NCI-H146 treated with DMSO at 0.1 percent for 48 hours (cell line): ENCODE measurements around the gene PGBD5.

Experiments used
- DNase-seq: peaks from one replicate; lab custom pipeline; 2025; ENCODE audit not compliant: unreplicated experiment; lab: John Stamatoyannopoulos, UW

Gene PGBD5

DNA sequence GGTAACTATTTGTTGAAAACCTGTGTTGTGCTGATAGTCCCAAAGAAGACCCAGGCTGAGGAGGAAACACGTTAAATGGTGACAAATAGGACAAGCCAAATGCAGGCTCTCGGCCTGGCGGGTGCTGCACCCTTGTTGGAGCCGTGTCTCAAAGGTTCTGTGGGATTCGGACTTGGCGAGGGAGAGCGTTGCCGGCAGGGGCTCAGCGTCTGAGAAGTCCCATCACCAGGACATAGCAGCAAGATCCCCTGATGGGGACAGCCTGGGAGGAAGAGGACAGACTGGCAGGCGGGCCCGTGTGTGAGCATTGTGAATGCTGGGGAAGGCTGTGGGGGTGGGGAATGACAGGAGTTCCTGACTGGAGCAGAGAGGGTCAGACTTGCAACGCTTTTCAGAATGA lies 142.5 kb downstream of the PGBD5 start:
- no peak for DNase-seq

- DNase-seq, result no peak
Observed at GRCh38 chr1:230282157-230282556, 144.0 kb downstream of the PGBD5 start.

DNA sequence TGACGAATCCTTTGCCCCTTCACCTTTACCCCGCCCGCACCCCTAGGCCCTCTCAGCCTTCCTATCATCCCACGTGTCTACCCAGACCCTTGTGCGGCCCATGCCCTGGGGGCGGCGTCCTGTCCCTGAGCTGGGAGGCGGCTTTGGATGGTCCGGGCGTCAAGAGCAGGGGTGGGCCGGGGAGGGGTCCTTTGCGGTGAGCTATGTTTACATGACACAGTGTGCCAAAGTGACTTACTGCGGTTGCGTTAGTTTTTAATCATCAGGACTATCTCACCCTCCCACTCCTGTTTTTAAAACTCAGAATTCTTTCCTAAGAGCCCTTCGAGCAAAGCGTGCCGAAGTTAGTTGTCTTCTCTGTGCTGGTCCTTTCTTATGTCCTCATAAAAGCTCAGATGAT lies 144.6 kb downstream of the PGBD5 start:
- DNase-seq, result no peak

DNA sequence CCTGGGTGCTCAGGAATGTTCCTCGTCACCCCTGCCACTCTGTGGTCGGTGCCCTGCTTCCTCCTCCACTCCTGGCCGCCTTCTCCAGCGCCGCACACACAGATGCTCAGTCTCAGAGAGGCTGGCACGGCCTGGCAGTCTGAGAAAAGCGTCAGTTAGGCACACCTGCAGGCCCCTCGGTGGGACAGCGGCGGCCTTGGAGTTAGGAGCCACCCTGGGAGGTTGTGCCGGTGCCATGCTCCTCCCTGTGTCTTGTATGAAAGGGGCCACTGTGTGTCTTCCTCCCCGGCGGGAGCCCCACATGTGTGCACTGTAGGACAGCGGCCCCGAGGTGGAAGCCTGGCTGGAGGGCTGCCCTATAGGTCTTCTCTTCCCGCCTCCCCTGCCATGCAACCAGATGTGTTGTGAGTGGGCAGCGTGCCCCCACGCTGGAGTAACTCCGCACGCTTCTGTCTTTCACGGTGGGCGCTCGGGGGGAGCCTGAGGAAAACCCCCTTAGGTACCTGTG lies 145.2 kb downstream of the PGBD5 start:
- no peak for DNase-seq

GRCh38 chr1:230280054-230280795 lies 145.9 kb downstream of the PGBD5 start:
- DNase-seq, result no peak

DNA sequence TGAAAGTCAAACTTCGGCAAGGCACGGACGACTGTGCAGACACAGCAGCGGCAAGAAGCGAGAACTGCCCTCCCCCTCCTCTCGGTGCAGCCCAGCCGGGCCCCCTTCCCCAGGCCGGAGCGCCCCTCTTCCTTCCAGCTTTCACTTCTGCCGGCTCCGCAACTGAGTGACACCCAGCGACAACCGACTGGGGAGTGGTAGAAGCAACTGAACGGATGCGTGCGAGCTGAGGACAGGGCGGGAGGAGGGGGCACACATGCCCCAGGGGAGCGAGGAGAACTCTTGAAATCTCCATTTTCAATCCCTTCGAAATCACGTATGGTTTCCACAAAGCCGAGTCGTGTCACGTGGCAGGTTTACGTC lies 146.6 kb downstream of the PGBD5 start:
- no peak for DNase-seq

DNA sequence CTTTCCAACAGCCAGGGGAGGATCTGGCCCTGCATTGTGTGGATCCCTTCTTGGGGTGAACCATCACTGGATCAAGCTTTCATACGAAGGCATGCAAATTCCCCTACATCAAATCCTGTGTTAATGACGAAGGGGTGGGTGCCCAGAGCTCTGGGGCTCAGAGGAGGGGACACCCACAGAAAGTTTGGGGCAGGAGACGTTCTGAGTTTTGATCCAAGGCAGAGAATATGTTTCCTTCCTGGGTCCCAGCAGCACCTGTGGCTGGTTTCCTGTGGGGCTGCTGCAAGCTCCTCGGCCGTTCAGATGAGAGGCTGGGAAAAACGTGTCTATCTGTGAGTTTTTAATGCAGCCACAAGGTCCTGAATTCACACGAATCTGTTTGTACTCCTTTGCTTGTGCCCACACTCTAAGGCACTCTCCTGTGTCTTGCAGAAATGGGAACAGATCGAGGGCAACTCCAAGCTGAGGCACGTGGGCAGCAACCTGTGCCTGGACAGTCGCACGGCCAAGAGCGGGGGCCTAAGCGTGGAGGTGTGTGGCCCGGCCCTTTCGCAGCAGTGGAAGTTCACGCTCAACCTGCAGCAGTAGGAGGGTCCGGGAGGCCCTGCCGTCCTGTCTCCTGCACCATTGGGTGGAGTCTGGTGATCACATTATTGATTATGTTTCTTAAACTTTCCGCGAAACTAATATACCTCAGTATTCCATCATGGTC lies 147.1 kb downstream of the PGBD5 start:
- no peak for DNase-seq

DNA sequence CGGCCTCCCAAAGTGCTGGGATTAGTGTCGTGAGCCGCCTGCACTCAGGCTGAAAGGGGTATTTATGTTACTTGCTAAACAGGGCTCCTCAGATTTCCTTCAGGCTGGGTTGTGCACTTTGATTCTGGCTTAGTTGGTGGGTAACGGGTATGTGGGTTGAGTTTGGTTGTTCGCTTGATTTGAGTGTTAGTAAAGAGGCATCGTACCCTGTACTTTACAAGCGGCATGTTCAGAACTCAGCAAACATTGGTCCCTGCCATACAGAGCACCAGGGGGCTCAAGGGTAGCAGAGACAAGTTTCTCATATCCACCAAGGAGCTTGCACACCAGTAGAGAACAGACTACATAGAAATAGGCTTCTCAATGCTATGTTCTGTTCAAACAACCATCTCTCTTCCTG lies 147.8 kb downstream of the PGBD5 start:
- no peak for DNase-seq

DNA sequence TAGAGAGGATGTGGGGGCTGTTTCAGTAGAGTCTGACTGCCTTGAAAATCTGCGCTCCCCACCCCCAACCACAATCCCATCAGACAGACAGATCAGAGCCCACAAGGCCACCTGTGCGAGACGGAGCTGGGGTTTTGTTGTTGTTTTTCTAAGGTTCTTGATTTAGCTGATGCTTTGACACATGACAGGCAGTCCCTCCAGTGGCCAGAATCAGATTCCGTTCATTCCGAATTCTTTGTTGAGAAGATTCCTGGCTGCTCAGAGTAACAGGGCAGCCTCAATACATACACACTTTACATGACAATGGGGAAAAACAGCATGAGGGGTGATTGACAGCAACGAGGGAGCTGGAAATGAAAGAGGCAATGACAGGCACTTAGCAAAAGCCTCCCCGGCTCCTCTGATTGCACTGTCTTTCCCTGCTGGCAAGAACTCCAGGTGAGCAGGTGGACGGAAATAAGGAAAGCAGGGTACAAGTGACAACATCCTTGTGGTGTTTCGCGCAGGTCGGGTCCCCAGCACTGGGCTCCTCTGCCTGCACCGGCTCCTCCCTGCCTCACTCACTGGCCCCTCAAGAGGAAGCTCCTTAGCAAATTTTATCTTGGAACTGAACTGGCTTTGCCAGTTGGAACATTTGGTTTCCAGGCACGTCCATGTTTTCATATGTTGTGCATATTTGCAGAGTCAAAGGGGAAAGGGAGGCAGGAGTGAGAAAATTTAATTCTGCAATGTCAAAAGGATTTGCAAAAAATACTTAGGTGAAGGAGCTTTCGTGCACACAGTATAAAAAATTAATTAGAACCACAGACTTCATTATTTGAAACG lies 148.7 kb downstream of the PGBD5 start:
- peak; percentile 50 for DNase-seq

GRCh38 chr1:230276401-230276800 lies 149.7 kb downstream of the PGBD5 start:
- no peak for DNase-seq

- DNase-seq, result no peak
Observed at GRCh38 chr1:230274254-230274653, 151.9 kb downstream of the PGBD5 start.

DNA sequence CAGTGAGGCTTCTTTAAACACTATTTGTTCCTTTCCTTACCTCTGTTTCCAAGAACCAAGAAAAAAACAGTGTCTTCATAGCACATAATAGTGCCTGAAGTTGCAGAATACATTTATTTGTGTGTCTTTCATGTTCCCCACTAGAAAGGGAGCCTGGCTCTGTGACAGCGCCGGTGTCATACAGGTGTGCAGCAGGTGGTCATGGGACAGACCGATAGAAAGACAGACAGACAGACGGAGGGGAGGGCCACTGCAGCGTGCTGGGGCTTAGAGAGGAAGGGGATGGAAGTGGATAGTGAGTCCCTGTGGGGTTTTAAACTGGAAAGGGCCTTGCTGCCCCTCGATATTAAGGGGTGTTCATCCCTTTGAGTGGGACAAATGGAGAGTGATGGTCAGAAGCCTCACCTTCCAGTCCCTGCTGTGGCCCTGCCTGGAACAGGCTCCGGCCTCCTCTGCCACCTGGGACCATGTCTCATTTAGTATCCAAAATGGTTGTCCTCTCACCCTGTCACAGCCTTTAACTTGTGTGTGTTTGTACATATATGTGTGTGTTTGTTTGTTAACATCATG lies 152.9 kb downstream of the PGBD5 start:
- DNase-seq, result no peak

DNA sequence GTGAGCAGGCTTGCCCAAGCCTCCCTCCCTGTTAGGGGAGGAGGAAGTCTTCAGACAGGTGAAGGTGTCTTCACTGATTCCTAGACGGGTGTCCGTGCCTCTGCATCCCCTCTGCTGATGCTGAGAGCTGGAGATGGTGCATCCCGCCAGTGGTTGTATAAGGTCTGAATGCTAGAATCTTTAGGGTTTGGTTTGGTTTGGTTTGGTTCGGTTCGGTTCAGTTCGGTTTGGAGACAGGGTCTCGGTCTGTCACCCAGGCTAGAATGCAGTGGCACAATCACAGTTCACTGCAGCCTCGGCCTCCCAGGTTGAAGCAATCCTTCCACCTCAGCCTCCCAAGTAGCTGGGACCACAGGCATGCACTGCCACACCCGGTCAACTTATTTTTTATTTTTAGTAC lies 153.6 kb downstream of the PGBD5 start:
- DNase-seq, result no peak

- no peak for DNase-seq
Observed at GRCh38 chr1:230271300-230272035, 154.7 kb downstream of the PGBD5 start.

DNA sequence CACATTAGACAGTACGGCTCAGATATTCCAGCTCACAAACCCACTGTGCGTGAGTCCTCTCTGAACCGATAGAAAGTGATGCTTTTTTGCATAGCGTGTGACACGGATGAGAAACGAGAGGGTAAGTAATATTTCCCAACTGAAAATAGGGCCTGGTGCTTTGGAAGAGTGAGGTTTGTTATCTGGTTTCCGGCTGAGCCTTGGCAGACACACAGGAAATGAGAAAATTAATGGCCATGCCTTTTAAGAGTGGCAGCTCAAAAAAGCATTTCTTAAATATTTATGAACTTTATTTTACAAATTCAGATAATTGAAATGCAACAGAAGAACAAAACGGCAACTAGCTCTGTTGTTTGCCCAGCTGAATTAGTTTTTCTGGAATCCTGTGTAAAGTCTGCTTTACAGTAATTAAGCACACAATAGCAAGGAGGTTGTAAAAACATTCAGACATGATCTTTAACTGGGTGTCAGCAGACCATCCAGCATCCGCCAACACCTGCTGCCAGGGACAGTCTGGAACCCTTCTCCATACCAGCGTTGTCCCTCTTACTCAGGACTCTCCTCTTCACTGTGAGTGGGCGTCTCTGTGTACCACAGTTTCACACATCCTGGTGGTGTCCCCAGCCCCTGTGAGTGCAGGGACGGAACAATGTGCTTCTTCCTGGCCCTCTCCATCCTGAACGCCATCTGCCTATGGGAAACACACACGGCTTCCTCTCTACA lies 155.4 kb downstream of the PGBD5 start:
- DNase-seq, result peak; percentile 93

DNA sequence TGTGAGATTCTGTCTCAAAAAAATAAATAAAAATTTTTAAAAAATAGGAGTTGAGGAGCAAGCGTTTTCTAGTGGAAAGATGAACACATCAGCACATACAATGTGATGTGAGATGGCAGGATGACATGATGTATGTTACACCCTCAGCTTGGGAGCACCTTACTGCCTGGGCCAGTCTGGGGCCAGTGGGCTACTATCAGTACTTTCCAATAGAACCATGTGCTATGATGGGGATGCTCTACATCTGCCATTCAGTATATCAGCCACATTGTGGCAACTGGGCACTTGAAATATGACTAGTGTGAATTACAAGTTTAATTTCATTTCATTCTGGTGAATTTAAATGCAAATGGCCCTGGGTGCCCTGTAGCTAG lies 156.0 kb downstream of the PGBD5 start:
- DNase-seq, result no peak

DNA sequence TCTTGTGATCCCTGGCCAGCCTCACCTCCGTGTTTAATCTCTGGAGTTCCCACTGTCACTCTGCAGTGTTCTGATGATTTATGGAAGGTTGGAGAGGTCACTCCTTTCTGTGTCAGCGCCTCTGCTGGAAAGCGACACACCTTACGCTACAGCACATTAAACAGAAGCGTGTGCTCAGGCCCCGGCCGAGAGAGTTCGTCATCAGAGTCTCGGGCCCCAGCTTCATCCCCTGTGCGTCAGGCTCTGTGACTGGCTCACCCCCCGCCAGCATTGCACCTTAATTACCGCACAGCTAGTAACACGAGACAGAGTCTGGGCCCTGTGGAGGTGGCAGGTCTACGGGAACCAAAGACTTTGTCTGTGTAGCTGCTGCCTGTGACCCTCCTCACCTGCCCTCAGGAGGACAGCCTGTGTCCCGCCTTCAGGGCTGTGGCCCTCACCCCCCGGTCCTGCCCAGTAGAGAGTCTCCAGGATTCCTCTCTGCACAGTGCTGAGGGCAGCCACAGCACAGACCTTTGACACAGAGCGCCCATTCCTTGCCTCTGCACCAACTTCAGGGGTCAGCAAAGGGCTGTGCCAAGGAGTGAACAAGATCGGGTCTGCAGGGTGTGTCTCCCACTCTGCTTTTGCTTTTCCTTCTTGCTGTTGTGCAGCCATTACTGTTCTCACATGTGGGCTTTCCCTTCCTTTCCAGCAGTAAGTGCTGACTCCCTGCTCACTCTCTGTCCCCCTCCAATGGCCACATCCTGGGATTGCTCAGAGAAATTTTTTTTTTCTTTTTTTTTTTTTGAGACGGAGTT lies 157.6 kb downstream of the PGBD5 start:
- peak; percentile 80 for DNase-seq

DNA sequence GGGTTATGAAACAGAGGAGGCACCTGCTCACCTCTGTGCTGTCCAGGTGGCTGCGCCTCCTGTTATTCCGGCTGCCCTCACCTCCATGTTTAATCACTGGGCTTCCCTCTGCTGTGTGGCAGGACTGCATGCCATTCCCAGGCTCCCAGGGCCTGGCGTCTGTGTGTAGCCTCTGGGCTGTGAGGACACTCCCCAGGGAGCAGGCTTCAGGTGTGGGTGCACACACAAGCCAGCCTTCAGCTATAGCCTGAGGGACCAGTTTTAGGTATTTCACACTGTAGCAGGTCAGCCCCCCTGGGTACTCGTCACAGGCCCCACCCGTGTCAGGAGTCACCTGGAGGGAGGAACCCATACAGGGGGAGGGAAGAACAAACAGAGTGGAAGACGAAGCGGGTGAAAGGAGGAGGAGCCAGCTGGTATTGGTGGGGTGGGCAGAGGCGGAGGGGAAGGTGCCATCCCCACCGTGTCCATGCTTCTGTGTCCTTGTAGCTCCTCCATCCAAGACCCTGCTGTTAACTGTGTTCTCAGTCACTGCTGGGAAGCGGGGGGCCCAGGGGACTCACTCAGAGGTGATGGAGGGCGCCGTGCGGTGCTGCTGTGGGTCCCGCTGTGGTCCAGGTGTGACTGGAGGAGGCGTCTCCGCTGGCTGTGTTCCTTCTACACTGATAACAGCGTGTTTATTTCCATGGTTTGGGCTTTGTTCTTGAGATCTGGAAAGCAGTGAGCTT lies 158.6 kb downstream of the PGBD5 start:
- peak; percentile 78 for DNase-seq

- DNase-seq, result no peak
Observed at GRCh38 chr1:230266456-230266855, 159.7 kb downstream of the PGBD5 start.
